Urinary bladder (tissue), 2 donors: ENCODE results near the gene NWD2. TPM values are rescaled to one million over a fixed set of nuclear protein-coding genes. Genes with fewer than 3 reads are reported as not detected.

Experiments
- polyA plus RNA-seq: library from polyadenylated mRNA; stranded (reverse); fragments of 200-250 nt; gene quantifications from one replicate; pipeline ENCODE4 v1.2.3, GENCODE V29; 2013
- small RNA-seq: library from RNA; depleted of rRNA; stranded (forward); fragments of <200 nt; gene quantifications from one replicate; pipeline ENCODE3, GENCODE V24; 2014
- total RNA-seq: library from RNA; depleted of rRNA; stranded (reverse); fragments of >200 nt; gene quantifications from one replicate; pipeline ENCODE4 v1.2.3, GENCODE V29; 2014
- donor health status: healthy.

NWD2 gene
- total and polyA plus RNA-seq, 2 donors = 0.05 to 2.0 TPM

Small RNA genes lying within 50 kb of the gene (small RNA-seq; reads per million reads assigned to genes)
- not detected for gene MIR4801
